Suppressor macrophage treated with lipopolysaccharide for 4 hours (primary cell): ENCODE measurements around the gene PARP16.

ENCODE experiments used
- DNase-seq: peaks from one replicate; pipeline ENCODE4 v3.0.0-alpha.2; 2020

PARP16 gene, protein sequence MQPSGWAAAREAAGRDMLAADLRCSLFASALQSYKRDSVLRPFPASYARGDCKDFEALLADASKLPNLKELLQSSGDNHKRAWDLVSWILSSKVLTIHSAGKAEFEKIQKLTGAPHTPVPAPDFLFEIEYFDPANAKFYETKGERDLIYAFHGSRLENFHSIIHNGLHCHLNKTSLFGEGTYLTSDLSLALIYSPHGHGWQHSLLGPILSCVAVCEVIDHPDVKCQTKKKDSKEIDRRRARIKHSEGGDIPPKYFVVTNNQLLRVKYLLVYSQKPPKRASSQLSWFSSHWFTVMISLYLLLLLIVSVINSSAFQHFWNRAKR

GRCh38 chr15:65286704-65287519 lies at the start of gene PARP16:
PARP16 (minus strand) TSS chr15:65286883; CDS start chr15:65286426, 457 bp downstream.
- peak; percentile 82 for DNase-seq

GRCh38 chr15:65335278-65336055 lies 48.8 kb upstream of the PARP16 start:
- no peak for DNase-seq

- DNase-seq, result no peak
Measured at GRCh38 chr15:65334586-65335231, 48.0 kb upstream of the PARP16 start.

DNA sequence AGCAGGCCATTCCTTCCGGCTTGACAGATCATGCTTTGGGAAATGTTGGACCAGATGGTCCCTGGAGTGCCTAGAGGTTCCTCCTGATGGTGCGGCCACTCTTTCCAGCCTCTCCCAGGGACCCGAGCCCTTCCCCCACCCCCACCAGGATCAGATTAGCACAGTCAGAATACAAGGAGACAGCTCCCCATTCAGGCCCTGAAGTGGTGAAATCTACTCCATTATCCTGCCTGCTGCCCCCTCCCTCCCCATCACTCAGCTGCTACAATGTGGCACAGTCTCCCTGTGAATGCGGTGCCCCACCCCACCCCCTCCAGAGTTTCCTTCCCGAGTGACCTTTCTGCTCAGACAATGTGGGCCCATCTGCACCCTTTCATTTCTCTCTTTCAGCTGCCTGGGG lies 47.2 kb upstream of the PARP16 start:
- no peak for DNase-seq

DNA sequence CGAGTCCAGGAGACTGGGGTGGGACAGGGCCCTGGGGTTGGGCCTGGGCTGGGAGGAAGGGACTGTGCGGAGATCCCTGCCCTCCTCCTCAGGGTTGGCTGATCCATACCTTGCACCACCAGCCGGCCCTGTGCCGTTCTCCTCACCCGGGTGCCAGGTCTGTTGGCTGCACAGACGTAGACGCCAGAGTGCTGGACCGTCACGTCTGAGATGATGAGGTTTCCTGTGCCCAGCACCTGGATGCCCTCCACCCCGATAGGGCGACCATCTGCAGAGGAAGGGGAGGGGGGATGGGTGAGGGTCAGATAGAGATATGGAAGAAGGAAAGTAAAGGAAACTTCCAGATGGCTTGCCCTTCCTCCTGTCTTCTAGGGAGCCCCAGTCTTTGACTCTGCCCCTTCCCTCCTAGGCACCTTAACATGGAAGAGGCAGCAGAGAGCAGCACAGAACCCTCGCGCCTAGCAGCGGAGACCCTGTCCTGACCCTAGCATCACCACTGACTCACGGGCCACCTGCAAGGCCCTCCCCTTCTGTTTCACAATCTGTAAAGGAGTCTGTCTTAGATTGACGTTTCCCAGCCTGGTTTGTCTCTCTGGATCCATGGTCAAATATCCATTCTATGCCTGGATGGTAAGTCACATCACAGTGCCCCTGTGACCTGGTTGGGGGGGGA lies 46.6 kb upstream of the PARP16 start:
- DNase-seq, result no peak

- no peak for DNase-seq
Measured at GRCh38 chr15:65332391-65333147, 45.9 kb upstream of the PARP16 start.

- DNase-seq, result no peak
Measured at GRCh38 chr15:65331811-65332210, 45.1 kb upstream of the PARP16 start.

- no peak for DNase-seq
Measured at GRCh38 chr15:65330934-65331645, 44.4 kb upstream of the PARP16 start.

DNA sequence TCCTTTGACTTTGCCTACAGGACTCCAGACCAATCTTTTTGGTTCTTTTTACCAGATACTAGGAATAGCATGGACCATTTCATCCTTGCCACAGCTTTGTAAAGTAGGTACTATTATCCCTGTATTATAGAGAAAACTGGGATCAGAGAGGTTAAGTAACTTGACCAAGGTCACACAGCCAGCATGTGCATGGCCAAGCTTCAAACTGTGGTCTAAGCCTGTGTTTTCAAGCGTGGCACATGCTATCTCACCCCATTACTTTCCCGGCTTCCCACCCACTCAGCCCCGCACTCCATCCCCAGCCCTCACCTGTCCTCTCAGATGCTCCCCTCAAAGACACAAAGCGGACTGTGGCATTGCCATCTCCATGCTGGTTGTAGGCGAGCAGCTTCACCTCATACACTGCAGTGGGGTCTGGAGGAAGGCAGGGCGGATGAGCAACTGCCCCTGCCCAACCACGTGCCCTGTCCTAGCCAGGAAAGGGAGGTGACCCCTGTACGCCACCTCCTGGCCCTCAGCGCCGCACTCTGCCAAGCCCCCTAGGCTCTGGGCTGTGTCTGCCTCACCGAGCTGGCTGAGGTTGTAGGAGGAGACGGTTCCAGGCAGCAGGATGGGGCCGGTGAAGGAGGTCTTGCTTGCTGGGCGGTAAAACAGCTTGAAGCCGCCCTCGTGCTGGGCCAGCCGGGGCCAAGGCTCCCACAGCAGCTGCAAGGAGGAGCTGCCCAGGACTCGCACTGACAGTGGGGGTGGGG lies 43.5 kb upstream of the PARP16 start:
- no peak for DNase-seq

DNA sequence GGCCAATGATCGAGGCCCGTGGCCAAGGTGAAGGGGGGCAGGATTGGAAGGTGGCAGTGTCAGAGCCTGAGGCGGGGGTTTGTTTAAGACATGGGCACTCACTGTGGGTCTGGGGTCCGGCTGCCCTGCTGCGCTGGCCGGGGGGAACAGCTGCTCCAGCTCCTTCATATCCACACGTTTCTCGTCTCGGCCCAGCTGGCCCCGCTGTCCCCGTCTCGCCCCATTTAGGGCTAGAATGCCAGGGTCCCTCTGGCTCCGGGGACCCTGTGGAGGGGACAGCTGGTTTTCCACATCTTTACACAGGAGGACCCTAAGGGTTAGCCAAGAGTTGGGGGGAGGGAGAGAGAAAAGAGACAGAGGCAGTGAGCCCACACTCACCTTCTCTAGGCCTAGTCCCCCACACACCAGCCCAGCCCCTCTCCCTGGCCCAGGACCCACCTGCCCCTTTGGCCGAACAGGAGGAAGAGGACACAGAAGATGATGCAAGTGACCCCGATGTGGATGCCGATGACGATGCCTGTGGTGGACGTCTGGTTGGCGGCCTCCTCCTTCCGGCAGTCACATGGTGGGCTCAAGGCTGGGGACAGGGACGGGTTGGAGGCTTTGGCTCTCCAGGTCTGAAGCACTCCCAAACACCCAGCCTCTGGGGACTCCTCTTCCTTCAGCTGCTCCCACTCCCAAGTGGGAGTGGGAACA lies 42.8 kb upstream of the PARP16 start:
- no peak for DNase-seq

- DNase-seq, result no peak
Measured at GRCh38 chr15:65328506-65329287, 42.0 kb upstream of the PARP16 start.

GRCh38 chr15:65327651-65328393 lies 41.1 kb upstream of the PARP16 start:
- DNase-seq, result no peak

- DNase-seq, result no peak
Measured at GRCh38 chr15:65326818-65327217, 40.1 kb upstream of the PARP16 start.

GRCh38 chr15:65326117-65326526 lies 39.4 kb upstream of the PARP16 start:
- DNase-seq, result no peak

DNA sequence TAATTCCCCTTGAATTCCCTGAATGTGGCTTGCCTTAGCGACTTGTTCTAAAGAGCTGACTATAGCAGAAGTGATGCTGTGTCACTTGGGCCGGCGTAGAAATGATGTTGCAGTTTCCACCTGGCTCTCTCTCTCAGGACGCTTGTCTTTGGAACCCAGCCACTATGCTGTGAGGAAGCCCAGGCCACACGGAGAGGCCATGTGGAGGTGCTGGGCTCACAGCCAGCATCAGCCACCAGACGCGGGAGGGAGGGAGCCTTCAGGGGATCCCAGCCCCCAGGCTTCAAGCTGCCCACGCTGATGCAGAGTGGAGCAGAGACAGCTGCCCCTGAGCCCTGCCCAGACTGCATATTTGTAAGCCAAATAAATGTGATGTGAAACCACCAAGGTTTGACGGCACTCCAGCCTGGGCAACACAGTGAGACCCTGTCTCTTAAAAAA lies 36.4 kb upstream of the PARP16 start:
- DNase-seq, result no peak

DNA sequence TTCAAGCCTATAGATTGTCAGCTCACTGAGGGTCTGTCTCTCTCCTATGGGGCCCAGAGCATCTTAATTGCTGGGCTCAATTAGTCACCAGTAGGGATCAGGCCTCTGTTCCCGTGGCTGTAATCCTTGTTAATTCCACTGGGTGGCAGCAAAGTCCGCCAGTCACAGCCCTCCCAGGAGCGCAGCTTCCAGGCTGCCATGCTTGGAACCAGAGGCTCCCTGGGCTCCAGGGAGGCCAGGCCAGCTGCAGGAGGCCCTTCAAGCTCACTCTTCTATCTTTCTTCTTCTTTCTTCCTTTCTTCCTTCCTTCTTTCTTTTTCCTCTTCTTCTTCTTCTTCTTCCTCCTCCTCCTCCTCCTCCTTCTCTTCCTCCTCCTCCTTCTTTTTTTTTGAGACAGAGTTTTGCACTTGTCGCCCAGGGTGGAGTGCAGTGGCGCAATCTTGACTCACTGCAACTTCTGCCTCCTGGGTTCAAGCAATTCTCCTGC lies 32.2 kb upstream of the PARP16 start:
- DNase-seq, result peak; percentile 85

- no peak for DNase-seq
Measured at GRCh38 chr15:65312400-65312916, 25.8 kb upstream of the PARP16 start.
